ENCODE results near the gene MEGF11.

MEGF11 gene

GRCh38 chr15:65914386-65914785 is 339.2 kb downstream of the MEGF11 start:
- Histone ChIP-seq H4K20me1 (peaks cover 23 to 79% (median 54%) of the 10 kb centered on the region in 11 experiments; a peak in 20 of 22 replicates), H3K4me3 (no peak overlapping the region), H3K36me3 (peaks cover 0 to 57% (median 4%) of the 10 kb centered on the region in 11 experiments; a peak in 8 of 22 replicates), H3K9ac (no peak overlapping the region), H3K4me1 (peaks cover 8 to 44% (median 39%) of the 10 kb centered on the region in 10 experiments; a peak in 19 of 20 replicates), H3K9me3 (replicated peaks in 1 of 11) (no peaks in the 10 kb centered on the region), H3K27me3 (peaks cover 0 to 9% (median 4%) of the 10 kb centered on the region in 11 experiments; a peak in 4 of 22 replicates), H3K27ac (no peak overlapping the region), H3K4me2 (no peak overlapping the region)
- TF ChIP-seq Cebpa-rat (IDR thresholded peaks at IDR 0.05), result no peak

DNA sequence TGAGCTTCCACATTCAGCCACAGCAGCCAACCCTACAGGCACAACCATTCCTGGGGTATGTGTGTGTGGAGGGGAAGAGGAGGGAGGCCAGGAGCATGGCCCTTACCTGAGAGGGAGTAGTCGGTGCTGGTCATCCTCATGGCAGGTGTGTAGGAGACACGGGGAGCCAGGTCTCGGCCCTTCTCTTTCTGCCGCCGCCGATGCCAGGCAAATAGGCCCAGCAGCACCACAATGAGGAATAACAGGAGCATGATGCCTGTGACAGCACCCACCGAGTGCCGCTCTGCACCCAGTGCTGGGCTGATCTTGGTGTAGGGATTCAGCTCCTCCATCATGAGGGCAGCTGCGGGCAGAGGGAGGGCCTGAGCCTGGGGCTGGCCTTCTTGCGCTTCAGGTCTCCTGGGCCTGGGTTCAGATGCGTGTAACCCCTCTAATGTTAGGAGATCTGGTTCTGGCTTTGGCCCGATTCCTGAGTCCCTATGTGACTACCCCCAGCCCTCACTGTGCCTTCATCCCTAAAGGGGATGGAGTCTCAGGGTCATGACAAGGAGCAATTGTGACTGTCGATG is 339.8 kb downstream of the MEGF11 start:
- Histone ChIP-seq H4K20me1 (peaks cover 23 to 79% (median 54%) of the 10 kb centered on the region in 11 experiments; a peak in 20 of 22 replicates), H3K4me1 (peaks cover 8 to 39% (median 36%) of the 10 kb centered on the region in 10 experiments; a peak in 19 of 20 replicates), H3K4me2 (no peak overlapping the region), H3K27ac (no peak overlapping the region), H3K9me3 (replicated peaks in 1 of 11) (no peaks in the 10 kb centered on the region), H3K9ac (no peak overlapping the region), H3K36me3 (peaks cover 0 to 60% (median 4%) of the 10 kb centered on the region in 11 experiments; a peak in 8 of 22 replicates), H3K27me3 (peaks cover 0 to 9% (median 4%) of the 10 kb centered on the region in 11 experiments; a peak in 4 of 22 replicates), H3K4me3 (no peak overlapping the region)
- TF ChIP-seq Cebpa-rat (IDR thresholded peaks at IDR 0.05), result no peak

GRCh38 chr15:65912235-65912634 is 341.3 kb downstream of the MEGF11 start:
- H4K20me1 ChIP-seq, result peaks cover 21 to 68% (median 43%) of the 10 kb centered on the region in 11 experiments; a peak in 20 of 22 replicates
- no peak for TF ChIP-seq Cebpa-rat (IDR thresholded peaks at IDR 0.05)
- no peak overlapping the region for H3K4me3 ChIP-seq
- peaks cover 0 to 65% (median 13%) of the 10 kb centered on the region in 11 experiments; a peak in 14 of 22 replicates for H3K36me3 ChIP-seq
- H3K27me3 ChIP-seq, result peaks cover 0 to 9% (median 4%) of the 10 kb centered on the region in 11 experiments; a peak in 4 of 22 replicates
- no peaks in the 10 kb centered on the region for H3K9me3 ChIP-seq (replicated peaks in 1 of 11)
- no peak overlapping the region for H3K27ac ChIP-seq
- no peak overlapping the region for H3K9ac ChIP-seq
- no peak overlapping the region for H3K4me2 ChIP-seq
- peaks cover 8 to 24% (median 21%) of the 10 kb centered on the region in 10 experiments; a peak in 19 of 20 replicates for H3K4me1 ChIP-seq

DNA sequence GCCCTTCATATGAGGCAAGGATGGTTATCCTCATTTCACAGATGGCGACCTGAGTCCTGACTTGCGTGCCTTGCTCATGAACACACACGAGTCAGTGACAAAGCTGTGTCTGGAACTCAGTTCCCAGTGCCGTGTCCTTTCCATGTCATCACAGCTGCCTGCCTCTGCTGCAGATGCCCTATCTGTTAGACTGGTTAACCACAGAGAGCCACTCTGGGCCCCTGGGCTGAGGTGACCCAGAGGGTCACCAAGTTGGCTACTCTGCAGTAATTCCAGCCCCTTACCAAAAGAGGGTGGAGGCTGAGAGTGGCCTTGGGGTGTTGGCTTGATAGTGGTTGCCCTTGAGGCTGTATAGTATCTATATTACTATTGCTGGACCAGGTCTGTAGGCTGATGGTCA is 343.2 kb downstream of the MEGF11 start:
- no peak for TF ChIP-seq Cebpa-rat (IDR thresholded peaks at IDR 0.05)
- Histone ChIP-seq H3K36me3 (peaks cover 3 to 84% (median 32%) of the 10 kb centered on the region in 11 experiments; a peak in 21 of 22 replicates), H3K27me3 (no peaks in the 10 kb centered on the region; a peak in 1 of 22 replicates), H3K9ac (no peak overlapping the region), H3K27ac (no peak overlapping the region), H3K4me2 (no peak overlapping the region), H3K4me1 (peaks cover 0 to 5% (median 2%) of the 10 kb centered on the region in 10 experiments; a peak in 12 of 20 replicates), H4K20me1 (peaks cover 2 to 55% (median 27%) of the 10 kb centered on the region in 11 experiments; a peak in 17 of 22 replicates), H3K4me3 (no peak overlapping the region), H3K9me3 (replicated peaks in 1 of 11) (no peaks in the 10 kb centered on the region)

DNA sequence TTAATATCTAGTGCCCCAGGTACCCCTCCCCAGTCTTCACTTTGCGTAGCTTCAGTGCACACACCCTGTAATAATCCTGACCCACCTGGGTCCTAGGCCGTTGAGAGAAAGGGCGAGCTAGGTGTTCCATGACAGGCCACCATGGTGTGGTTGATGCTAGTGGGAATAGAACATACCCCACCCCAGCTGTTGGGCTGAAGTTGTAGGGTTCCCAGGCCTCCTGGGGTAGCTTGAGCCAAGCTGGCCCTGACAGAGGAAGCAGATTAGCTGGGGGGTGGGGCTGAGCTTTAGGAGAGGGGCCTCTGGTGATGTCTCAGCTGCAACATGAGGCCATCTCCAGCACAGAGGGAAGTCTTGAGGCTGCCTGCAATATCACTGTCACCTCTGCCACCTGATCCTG is 343.7 kb downstream of the MEGF11 start:
- TF ChIP-seq Cebpa-rat (IDR thresholded peaks at IDR 0.05), result no peak
- Histone ChIP-seq H3K27ac (no peak overlapping the region), H4K20me1 (peaks cover 0 to 50% (median 22%) of the 10 kb centered on the region in 11 experiments; a peak in 15 of 22 replicates), H3K4me2 (no peak overlapping the region), H3K4me3 (no peak overlapping the region), H3K4me1 (peaks cover 0 to under 1% (median 0%) of the 10 kb centered on the region in 10 experiments; a peak in 1 of 20 replicates), H3K9ac (no peak overlapping the region), H3K27me3 (no peaks in the 10 kb centered on the region), H3K9me3 (replicated peaks in 1 of 11) (no peaks in the 10 kb centered on the region), H3K36me3 (peaks cover 8 to 89% (median 38%) of the 10 kb centered on the region in 11 experiments; a peak in 21 of 22 replicates)

DNA sequence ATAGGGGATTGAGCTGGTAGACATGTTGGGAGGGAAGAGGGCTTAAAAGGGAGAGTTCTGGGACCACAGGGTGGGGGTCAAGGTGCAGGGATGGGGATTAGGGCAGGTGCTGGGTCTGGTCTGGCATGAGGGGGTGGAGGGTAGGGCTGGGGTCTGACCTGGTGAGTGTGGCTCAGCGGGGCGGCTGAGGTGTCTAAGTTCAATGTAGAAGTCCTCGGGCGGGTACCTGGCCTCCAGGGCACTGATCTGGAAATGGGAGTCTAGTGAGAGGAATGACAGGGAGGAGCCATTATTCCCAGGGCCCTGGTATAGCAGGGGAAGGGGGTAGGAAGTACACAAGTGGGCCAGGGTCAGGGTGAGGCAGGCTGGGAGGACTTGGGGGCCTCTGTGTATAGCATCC is 344.7 kb downstream of the MEGF11 start:
- no peaks in the 10 kb centered on the region for H3K27me3 ChIP-seq
- peaks cover 15 to 97% (median 47%) of the 10 kb centered on the region in 11 experiments for H3K36me3 ChIP-seq
- H4K20me1 ChIP-seq, result peaks cover 0 to 42% (median 17%) of the 10 kb centered on the region in 11 experiments; a peak in 11 of 22 replicates
- no peak overlapping the region for H3K4me2 ChIP-seq
- H3K9me3 ChIP-seq (replicated peaks in 1 of 11), result no peaks in the 10 kb centered on the region
- H3K4me3 ChIP-seq, result no peak overlapping the region
- no peak overlapping the region for H3K27ac ChIP-seq
- no peak for TF ChIP-seq Cebpa-rat (IDR thresholded peaks at IDR 0.05)
- no peak overlapping the region for H3K9ac ChIP-seq
- H3K4me1 ChIP-seq, result no peaks in the 10 kb centered on the region

DNA sequence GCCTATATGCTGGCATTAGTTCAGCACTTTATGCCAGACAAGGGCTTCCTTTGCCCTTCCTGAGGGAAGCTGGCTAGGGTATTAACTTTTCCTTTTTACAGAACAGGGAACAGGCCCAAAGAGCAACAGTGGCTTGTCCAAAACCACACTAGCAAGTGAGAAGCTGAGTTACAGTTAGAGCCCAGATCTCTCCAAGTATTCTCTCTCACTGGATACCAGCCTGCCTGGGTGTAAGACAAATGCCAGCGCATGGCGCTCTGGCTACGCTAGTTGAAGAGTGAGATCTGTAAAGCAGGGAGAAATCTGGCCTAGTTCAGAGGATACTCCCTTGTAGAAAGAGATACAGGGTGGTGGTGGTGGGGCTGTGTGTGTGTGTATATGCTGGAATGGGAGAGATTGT is 345.9 kb downstream of the MEGF11 start:
- no peaks in the 10 kb centered on the region for H3K27me3 ChIP-seq
- no peak overlapping the region for H3K4me2 ChIP-seq
- H3K9ac ChIP-seq, result no peak overlapping the region
- H3K36me3 ChIP-seq, result peaks cover 15 to 97% (median 50%) of the 10 kb centered on the region in 11 experiments
- H3K4me1 ChIP-seq, result peaks cover 4 to 8% (median 6%) of the 10 kb centered on the region in 10 experiments; a peak in 18 of 20 replicates
- no peak for TF ChIP-seq Cebpa-rat (IDR thresholded peaks at IDR 0.05)
- peaks cover 0 to 37% (median 14%) of the 10 kb centered on the region in 11 experiments; a peak in 9 of 22 replicates for H4K20me1 ChIP-seq
- no peaks in the 10 kb centered on the region for H3K9me3 ChIP-seq (replicated peaks in 1 of 11)
- H3K4me3 ChIP-seq, result no peak overlapping the region
- no peak overlapping the region for H3K27ac ChIP-seq

GRCh38 chr15:65906396-65906795 is 347.2 kb downstream of the MEGF11 start:
- Histone ChIP-seq H3K4me1 (peaks cover 15 to 20% (median 16%) of the 10 kb centered on the region in 10 experiments; a peak in 19 of 20 replicates), H3K27ac (no peak overlapping the region), H3K27me3 (no peaks in the 10 kb centered on the region), H3K9me3 (replicated peaks in 1 of 11) (no peaks in the 10 kb centered on the region), H3K4me2 (no peak overlapping the region), H3K4me3 (no peak overlapping the region), H4K20me1 (peaks cover 0 to 37% (median 7%) of the 10 kb centered on the region in 11 experiments; a peak in 4 of 22 replicates), H3K36me3 (peaks cover 15 to 86% (median 54%) of the 10 kb centered on the region in 11 experiments), H3K9ac (no peak overlapping the region)
- no peak for TF ChIP-seq Cebpa-rat (IDR thresholded peaks at IDR 0.05)

- peaks cover 0 to 41% (median 0%) of the 10 kb centered on the region in 11 experiments; a peak in 4 of 22 replicates for H4K20me1 ChIP-seq
- no peaks in the 10 kb centered on the region for H3K9me3 ChIP-seq (replicated peaks in 1 of 11)
- TF ChIP-seq Cebpa-rat (IDR thresholded peaks at IDR 0.05), result no peak
- peaks cover 15 to 41% (median 16%) of the 10 kb centered on the region in 10 experiments; a peak in 19 of 20 replicates for H3K4me1 ChIP-seq
- H3K36me3 ChIP-seq, result peaks cover 33 to 86% (median 63%) of the 10 kb centered on the region in 11 experiments
- no peaks in the 10 kb centered on the region for H3K27me3 ChIP-seq
- no peak overlapping the region for H3K9ac ChIP-seq
- no peak overlapping the region for H3K27ac ChIP-seq
- H3K4me2 ChIP-seq, result no peak overlapping the region
- H3K4me3 ChIP-seq, result no peak overlapping the region
These were observed 349.2 kb downstream of the MEGF11 start for GRCh38 chr15:65904301-65904700.

Measured in BLaER1 treated with 17β-estradiol and CSF1 and Interleukin-3, amounts not matched to agents 10 nM and 100 nM (cell line).